Measurements from ENCODE around the gene PTPN12.

The PTPN12 gene

GRCh38 chr7:77665161-77665560 is 128.1 kb downstream of the PTPN12 start:
- DNase-seq = no peak

- DNase-seq = no peak
These were observed 130.5 kb downstream of the PTPN12 start for GRCh38 chr7:77667459-77668086.

GRCh38 chr7:77674878-77675277 is 137.8 kb downstream of the PTPN12 start:
- DNase-seq = peak; percentile 27

- DNase-seq = no peak
These were observed 142.5 kb downstream of the PTPN12 start for GRCh38 chr7:77679608-77680007.

GRCh38 chr7:77680266-77680665 is 143.2 kb downstream of the PTPN12 start:
- no peak for DNase-seq

GRCh38 chr7:77684030-77684429 is 146.9 kb downstream of the PTPN12 start:
- DNase-seq = no peak

GRCh38 chr7:77685233-77685632 is 148.1 kb downstream of the PTPN12 start:
- DNase-seq = no peak

GRCh38 chr7:77687100-77687746 is 150.1 kb downstream of the PTPN12 start:
- no peak for DNase-seq

GRCh38 chr7:77687747-77688144 is 150.7 kb downstream of the PTPN12 start:
- DNase-seq = peak; percentile 22
